GM23338 (cell line): Measurements from ENCODE around the gene CD82. TPM values are rescaled to one million over a fixed set of nuclear protein-coding genes. Genes with fewer than 3 reads are reported as not detected.

ENCODE experiments used
- ATAC-seq: fragments of 200-7000 bp; cut with Tn5 transposase; 3 replicates; pipeline ENCODE4 v1.9.1; 2020
- DNase-seq: peaks from one replicate; pipeline ENCODE4 v3.0.0-alpha.2; 2015; ENCODE audit warnings: low spot score
- H2AFZ ChIP-seq: fragments of 200-600 bp; sonication (generic); 2 replicates; pipeline ENCODE4 v1.8.0; 2016; ENCODE audit warnings: antibody characterized with exemption, mild to moderate bottlenecking, moderate library complexity
- H3F3A ChIP-seq: fragments of 200-600 bp; sonication (generic); replicated peaks from 2 replicates; pipeline ENCODE4 v1.8.0; 2017; ENCODE audit warnings: antibody characterized with exemption, mixed run types, low read depth
- H3K27ac ChIP-seq: fragments of 200-600 bp; sonication (generic); 2 replicates; pipeline ENCODE4 v1.6.1; 2016; ENCODE audit warnings: low read depth
- H3K27me3 ChIP-seq: fragments of 200-600 bp; sonication (generic); 2 replicates; pipeline ENCODE4 v1.8.0; 2016; ENCODE audit warnings: mild to moderate bottlenecking, mixed run types, moderate library complexity; ENCODE audit not compliant: insufficient read depth
- H3K36me3 ChIP-seq: fragments of 200-600 bp; sonication (generic); 2 replicates; pipeline ENCODE4 v1.8.0; 2016; ENCODE audit warnings: mild to moderate bottlenecking; ENCODE audit not compliant: insufficient read depth
- H3K4me1 ChIP-seq: fragments of 200-600 bp; sonication (generic); 2 replicates; pipeline ENCODE4 v1.8.0; 2016; ENCODE audit warnings: mild to moderate bottlenecking, moderate library complexity; ENCODE audit not compliant: insufficient read depth
- H3K4me2 ChIP-seq: fragments of 200-600 bp; sonication (generic); 2 replicates; pipeline ENCODE4 v1.7.1; 2017; ENCODE audit warnings: mixed run types
- H3K4me3 ChIP-seq: fragments of 200-600 bp; sonication (generic); 2 replicates; pipeline ENCODE4 v1.6.1; 2016; ENCODE audit warnings: mixed run types
- H3K79me2 ChIP-seq: fragments of 200-600 bp; sonication (generic); replicated peaks from 2 replicates; pipeline ENCODE4 v1.8.0; 2017; ENCODE audit warnings: mild to moderate bottlenecking; ENCODE audit not compliant: insufficient read depth
- H3K9me2 ChIP-seq: fragments of 200-600 bp; sonication (generic); 2 replicates; pipeline ENCODE4 v1.8.0; 2017; ENCODE audit not compliant: insufficient read depth
- H4K20me1 ChIP-seq: fragments of 200-600 bp; sonication (generic); replicated peaks from 2 replicates; pipeline ENCODE4 v1.8.0; 2017; ENCODE audit warnings: mild to moderate bottlenecking; ENCODE audit not compliant: insufficient read depth
- H3K27ac Mint-ChIP-seq: 2 replicates; pipeline ENCODE4 v1.8.0; 2020; ENCODE audit warnings: inconsistent platforms, mild to moderate bottlenecking, moderate library complexity, mixed read lengths
- H3K27me3 Mint-ChIP-seq: 3 replicates; pipeline ENCODE4 v1.8.0; 2022; ENCODE audit warnings: low read depth, mild to moderate bottlenecking, moderate library complexity, mixed read lengths, inconsistent platforms; ENCODE audit not compliant: insufficient read depth, poor library complexity
- H3K36me3 Mint-ChIP-seq: 3 replicates; pipeline ENCODE4 v1.8.0; 2021; ENCODE audit warnings: low read depth, mild to moderate bottlenecking, inconsistent platforms, moderate library complexity, mixed read lengths
- H3K4me1 Mint-ChIP-seq: 3 replicates; pipeline ENCODE4 v1.8.0; 2020; ENCODE audit warnings: mild to moderate bottlenecking, inconsistent platforms, mixed read lengths
- H3K4me3 Mint-ChIP-seq: 3 replicates; pipeline ENCODE4 v1.8.0; 2021; ENCODE audit warnings: moderate library complexity, mild to moderate bottlenecking, inconsistent platforms, mixed read lengths
- H3K9me3 Mint-ChIP-seq: 3 replicates; pipeline ENCODE4 v1.8.0; 2020; ENCODE audit warnings: moderate library complexity, mild to moderate bottlenecking, inconsistent platforms, mixed read lengths
- CTCF ChIP-seq, 2 experiments: fragments of 200-600 bp in 1 of 2; sonication (generic) in 1 of 2; conservative IDR thresholded peaks; 2 replicates each; pipeline versions ENCODE4 v1.5.1 to v1.6.1; 2016 to 2017; ENCODE audit warnings: antibody characterized with exemption in 2 of 2, low read depth in 2 of 2, mild to moderate bottlenecking in 2 of 2, moderate library complexity in 1 of 2
- ETS1 ChIP-seq: IDR thresholded peaks from 2 replicates; pipeline ENCODE4 v1.6.1; 2016; ENCODE audit warnings: antibody characterized with exemption
- EZH2phosphoT487 ChIP-seq: fragments of 200-600 bp; sonication (generic); IDR thresholded peaks from one replicate; pipeline ENCODE4 v1.8.1; 2018; ENCODE audit warnings: antibody characterized with exemption; ENCODE audit not compliant: unreplicated experiment
- JUNB ChIP-seq: IDR thresholded peaks from one replicate; pipeline ENCODE4 v1.6.1; 2016; ENCODE audit warnings: antibody characterized with exemption; ENCODE audit not compliant: unreplicated experiment
- NANOG ChIP-seq: IDR thresholded peaks from 2 replicates; pipeline ENCODE4 v1.6.1; 2016; ENCODE audit warnings: antibody characterized with exemption, borderline replicate concordance
- ZNF331 ChIP-seq: fragments of 250-450 bp; sonication (Bioruptor Pico); IDR thresholded peaks from 2 replicates; pipeline ENCODE4 v1.5.0; 2020; ENCODE audit warnings: low read depth, mild to moderate bottlenecking, moderate library complexity
- polyA plus RNA-seq: library from polyadenylated mRNA; unstranded; fragments of >200 nt; fragmentation: Nextera tagmentation; extraction: Ambion mirVana; gene quantifications from 2 replicates; pipeline ENCODE4 v1.2.1, GENCODE V29; 2016
- total RNA-seq: library from RNA; depleted of rRNA; stranded (reverse); fragments of >200 nt; shearing (Covaris generic); gene quantifications from 2 replicates; pipeline ENCODE4 v1.2.3, GENCODE V29; 2014
- TF ChIP-seq, protein P1 (sequence below): IDR thresholded peaks from one replicate; pipeline ENCODE4 v1.6.1; 2018; ENCODE audit warnings: antibody characterized with exemption; ENCODE audit not compliant: unreplicated experiment

CD82 gene
- total and polyA plus RNA-seq, 2 experiments from 2014 or later: 4.4 to 4.9 TPM

DNA sequence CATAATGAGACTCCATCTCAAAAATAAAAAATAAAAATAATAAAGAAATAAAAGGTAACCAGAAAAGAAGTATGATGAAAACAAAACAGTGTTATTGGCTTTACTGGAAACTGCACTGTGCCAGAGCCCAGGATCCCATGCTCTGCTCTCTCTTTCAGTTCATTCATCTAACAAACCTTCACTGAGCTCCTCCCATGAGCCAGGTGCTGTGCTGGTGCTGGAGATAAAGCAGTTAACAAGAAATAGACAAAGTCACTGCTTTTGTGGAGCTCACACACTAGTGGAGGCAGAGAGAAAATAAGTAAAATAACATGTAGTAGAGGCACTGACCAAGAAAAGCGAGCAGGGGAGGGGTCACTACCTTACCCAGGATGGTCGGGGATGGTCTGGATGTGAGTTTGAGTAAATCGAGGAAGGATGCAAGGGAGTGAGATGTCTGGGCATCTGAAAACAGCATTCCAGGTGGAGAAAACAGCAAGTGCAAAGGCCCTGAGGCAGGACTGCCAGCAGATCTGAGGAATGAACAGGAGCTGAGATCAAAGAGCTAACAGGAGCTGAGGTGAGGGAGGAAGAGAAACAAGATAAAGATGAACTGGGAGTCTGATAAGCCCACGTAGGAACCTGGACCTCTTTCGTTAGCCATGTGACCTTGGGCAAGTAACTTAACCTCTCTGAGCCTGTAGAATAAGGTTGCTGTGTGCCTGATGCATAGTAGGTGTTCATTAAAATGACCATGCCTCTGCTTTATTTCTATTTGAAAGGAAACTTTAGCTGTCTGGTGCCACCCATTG, 31.3 kb upstream of the CD82 start:
- Histone ChIP-seq H4K20me1 (no peaks in the 10 kb centered on the region), H2AFZ (no peak overlapping the region), H3K9me2 (no peaks in the 10 kb centered on the region), H3K36me3 (no peaks in the 10 kb centered on the region), H3K4me1 (0 out of 2 replicates have a peak, but pooled peaks cover under 1% of the 10 kb centered on the region), H3K79me2 (no peaks in the 10 kb centered on the region), H3F3A (no peaks in the 10 kb centered on the region), H3K4me3 (no peak overlapping the region), H3K27me3 (no peaks in the 10 kb centered on the region), H3K27ac (no peak overlapping the region), H3K4me2 (no peak overlapping the region)
- no peaks in the 10 kb centered on the region for H3K36me3 Mint-ChIP-seq
- H3K27ac Mint-ChIP-seq: no peak overlapping the region
- peaks cover 14% of the 10 kb centered on the region for H3K4me1 Mint-ChIP-seq
- H3K9me3 Mint-ChIP-seq: no peaks in the 10 kb centered on the region
- no peak for DNase-seq
- ATAC-seq: no peak
- H3K4me3 Mint-ChIP-seq: no peak overlapping the region
- TF ChIP-seq, protein P1, sequence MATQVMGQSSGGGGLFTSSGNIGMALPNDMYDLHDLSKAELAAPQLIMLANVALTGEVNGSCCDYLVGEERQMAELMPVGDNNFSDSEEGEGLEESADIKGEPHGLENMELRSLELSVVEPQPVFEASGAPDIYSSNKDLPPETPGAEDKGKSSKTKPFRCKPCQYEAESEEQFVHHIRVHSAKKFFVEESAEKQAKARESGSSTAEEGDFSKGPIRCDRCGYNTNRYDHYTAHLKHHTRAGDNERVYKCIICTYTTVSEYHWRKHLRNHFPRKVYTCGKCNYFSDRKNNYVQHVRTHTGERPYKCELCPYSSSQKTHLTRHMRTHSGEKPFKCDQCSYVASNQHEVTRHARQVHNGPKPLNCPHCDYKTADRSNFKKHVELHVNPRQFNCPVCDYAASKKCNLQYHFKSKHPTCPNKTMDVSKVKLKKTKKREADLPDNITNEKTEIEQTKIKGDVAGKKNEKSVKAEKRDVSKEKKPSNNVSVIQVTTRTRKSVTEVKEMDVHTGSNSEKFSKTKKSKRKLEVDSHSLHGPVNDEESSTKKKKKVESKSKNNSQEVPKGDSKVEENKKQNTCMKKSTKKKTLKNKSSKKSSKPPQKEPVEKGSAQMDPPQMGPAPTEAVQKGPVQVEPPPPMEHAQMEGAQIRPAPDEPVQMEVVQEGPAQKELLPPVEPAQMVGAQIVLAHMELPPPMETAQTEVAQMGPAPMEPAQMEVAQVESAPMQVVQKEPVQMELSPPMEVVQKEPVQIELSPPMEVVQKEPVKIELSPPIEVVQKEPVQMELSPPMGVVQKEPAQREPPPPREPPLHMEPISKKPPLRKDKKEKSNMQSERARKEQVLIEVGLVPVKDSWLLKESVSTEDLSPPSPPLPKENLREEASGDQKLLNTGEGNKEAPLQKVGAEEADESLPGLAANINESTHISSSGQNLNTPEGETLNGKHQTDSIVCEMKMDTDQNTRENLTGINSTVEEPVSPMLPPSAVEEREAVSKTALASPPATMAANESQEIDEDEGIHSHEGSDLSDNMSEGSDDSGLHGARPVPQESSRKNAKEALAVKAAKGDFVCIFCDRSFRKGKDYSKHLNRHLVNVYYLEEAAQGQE: no peak
- peaks cover 18% of the 10 kb centered on the region for H3K27me3 Mint-ChIP-seq

DNA sequence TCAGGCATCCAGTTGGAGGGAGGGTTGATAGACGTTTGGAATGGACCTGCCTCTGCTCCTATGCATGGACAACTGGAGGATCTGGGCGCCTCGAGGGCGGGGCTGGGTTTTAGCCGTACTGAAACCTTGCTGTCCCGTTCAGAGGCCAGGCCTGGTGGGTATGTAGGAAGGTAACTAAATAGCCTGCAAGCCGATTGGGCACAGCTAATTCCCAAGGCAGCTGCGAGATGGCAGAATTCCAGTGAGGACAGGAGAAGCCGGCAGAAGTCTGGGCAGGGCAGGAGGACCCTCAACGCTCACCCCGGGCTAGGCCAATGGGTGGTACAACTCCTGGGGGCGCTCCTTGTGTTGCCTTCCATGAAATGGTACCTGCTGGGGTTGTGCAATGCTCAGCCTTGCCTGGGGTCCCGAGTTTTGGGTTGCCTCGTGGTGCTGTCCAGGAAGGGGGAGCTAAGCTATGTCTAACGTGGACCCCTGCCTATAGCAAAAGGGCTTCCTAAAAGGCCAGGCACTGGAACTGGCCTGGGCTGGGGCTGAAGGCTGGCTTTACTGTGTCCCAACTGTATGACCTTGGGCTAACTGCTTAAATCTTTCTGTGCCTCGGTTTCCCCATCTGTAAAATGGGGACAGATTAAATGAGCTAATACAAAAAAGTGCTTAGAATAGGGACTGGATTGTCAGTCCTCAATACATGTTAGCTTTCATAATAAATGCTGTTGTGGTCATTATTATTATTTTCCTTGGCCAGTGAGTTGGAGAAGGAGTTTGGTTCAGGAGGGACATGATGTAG, 30.1 kb upstream of the CD82 start:
- no peaks in the 10 kb centered on the region for H3K36me3 Mint-ChIP-seq

More for the DNA sequence above, 30.1 kb upstream of the CD82 start:
- peaks cover 15% of the 10 kb centered on the region for H3K4me1 Mint-ChIP-seq
- no peak overlapping the region; the same call in 2 of the 3 replicates for H3K4me3 Mint-ChIP-seq
- Histone ChIP-seq H2AFZ (no peak overlapping the region; the same call in 1 of the 2 replicates), H3K4me1 (peaks cover 7% of the 10 kb centered on the region; the same call in 1 of the 2 replicates), H3K4me2 (no peak overlapping the region), H3K27me3 (no peaks in the 10 kb centered on the region), H4K20me1 (no peaks in the 10 kb centered on the region), H3F3A (no peaks in the 10 kb centered on the region), H3K27ac (no peak overlapping the region), H3K36me3 (no peaks in the 10 kb centered on the region), H3K9me2 (no peaks in the 10 kb centered on the region), H3K79me2 (no peaks in the 10 kb centered on the region), H3K4me3 (no peak overlapping the region)
- no peaks in the 10 kb centered on the region for H3K9me3 Mint-ChIP-seq
- DNase-seq: no peak
- TF ChIP-seq CTCF (conservative IDR thresholded peaks at IDR 0.05; ENCODE audit: low read depth in 2 of 2): no peak
- no peak for TF ChIP-seq ZNF331 (CRISPR knock-in tag)
- no peak for TF ChIP-seq ETS1
- no peak for TF ChIP-seq JUNB
- TF ChIP-seq NANOG: no peak
- TF ChIP-seq EZH2phosphoT487: no peak
- no peak for ATAC-seq
- H3K27me3 Mint-ChIP-seq: peaks cover 17% of the 10 kb centered on the region
- H3K27ac Mint-ChIP-seq: no peak overlapping the region
